ENCODE results near the gene UBQLN1.
"Not testable (repeated sequence)": the region's sequence is repeated elsewhere in the genome, so short reads cannot be mapped to it uniquely, and the experiment has no call there.

The UBQLN1 gene

DNA sequence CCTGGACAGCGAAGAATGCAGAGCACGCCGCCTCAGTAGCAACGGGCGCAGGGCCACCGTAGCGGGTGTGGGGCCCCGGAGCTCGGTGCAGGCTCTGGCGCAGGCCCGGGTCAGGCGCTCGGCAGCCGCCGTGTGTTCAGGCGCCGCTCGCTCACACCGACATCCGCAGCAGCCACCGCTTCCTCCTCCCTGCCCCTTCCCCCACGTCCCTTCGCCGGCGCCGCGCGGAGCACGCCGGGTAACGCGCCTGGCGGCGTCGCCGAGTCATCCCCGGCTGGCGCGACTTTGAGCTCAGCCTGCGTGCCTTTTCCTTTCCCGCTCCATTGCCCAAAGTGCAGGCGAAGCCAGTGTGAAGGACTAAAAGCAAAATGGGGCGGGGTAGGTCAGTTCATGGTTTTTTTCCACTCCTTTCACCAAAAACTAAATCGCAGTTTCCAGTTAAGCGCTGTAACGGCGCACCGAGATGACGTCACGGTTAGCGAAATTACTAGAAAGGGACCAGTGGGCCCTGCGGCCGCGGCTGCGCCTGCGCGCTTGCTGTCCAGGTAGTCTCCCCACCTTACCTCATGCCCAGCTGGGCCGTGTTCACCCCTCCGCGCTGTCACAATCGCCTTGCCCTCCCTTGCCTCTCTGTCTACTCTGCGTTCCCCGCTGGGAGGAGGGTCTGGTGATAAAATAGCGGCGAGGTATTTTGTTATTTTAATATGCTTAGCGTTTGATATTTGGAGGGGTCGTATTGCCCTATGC is at the start of gene UBQLN1:
Gene UBQLN1, minus strand, starts transcription at position 191 of the 747 bp plus-strand sequence. CDS start 279 bp downstream, outside the sequence.
- peak; percentile 85 for DNase-seq

DNA sequence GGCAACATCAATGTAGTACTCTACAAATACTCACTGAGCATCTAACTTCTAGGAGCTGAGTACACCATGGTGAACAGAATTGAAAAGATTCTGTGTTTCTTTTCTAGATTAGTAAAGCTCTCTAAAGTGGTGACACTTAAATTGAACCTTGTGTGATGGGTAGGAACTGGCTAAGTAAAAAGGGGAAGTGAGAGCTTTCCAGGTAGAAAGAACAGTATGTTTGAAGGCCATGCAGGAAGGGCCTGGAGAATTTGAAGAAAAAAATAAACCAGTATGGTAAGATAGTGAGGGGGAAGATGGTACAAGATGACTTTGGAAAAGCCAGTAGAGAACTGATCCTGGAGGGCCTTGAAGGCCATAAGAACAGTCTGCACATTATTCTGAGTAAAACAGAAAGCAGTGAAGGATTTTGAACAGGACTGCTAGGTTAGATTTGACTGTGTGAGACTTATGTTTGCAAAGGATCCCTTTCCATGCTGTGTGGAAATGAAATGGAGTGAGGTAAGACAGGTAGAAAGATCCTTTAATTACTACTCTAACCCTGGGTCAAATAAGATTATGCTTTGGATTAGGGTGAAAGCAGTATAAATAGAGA is 46.7 kb upstream of the UBQLN1 start:
- DNase-seq: no peak

DNA sequence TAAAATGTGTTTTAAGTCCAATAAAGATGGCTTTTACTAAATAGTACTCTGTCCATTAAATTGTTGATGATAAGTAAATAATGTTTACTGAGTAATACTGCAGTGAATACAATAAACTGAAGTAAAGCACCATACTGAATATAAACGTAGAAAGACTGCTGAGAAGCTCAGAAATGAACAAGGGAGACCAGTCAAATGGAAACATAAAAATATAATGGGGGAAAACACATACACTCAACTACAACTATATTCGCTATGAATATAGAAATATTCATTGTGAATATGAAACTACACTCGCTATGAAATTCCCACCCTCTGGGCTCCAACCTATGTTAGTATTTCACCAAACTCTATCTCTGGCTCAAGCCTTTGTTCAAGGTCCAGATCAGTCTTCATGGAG is 41.9 kb upstream of the UBQLN1 start:
- no peak for DNase-seq

DNA sequence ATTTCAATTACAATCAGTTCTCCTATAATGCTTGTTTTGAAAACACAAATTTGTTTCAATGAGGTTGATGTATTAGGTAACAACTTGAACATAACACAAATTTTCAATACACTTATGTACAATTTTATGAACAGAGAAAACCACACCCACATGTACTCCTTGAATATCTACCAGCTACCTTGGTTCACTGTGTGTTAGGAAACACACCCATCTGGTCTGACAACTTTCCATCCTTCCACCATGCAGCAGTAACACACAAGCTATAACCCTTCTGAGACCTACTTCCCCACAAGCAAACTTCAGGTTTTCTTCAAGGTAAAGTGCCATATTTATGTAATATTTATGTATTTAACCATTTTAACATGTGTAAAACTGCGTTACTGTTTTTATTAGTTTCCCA is 36.4 kb upstream of the UBQLN1 start:
- DNase-seq: no peak

DNA sequence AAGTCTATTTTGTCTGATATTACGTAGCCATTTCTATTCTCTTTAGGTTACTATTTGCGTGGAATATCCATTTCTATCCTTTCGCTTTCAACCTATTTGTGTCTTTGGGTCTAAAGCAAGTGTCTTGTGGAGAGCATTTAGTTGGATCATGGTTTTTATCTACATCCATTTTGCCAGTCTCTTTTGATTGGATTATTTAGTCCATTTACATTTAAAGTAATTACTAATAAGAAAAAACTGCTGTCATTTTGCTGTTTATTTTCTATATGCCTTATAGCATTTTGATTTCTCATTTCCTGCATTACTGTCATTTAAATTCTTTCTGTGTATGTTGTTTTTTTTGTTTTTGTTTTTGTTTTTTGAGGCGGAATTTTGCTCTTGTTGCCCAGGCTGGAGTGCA is 26.0 kb upstream of the UBQLN1 start:
- DNase-seq: no peak

DNA sequence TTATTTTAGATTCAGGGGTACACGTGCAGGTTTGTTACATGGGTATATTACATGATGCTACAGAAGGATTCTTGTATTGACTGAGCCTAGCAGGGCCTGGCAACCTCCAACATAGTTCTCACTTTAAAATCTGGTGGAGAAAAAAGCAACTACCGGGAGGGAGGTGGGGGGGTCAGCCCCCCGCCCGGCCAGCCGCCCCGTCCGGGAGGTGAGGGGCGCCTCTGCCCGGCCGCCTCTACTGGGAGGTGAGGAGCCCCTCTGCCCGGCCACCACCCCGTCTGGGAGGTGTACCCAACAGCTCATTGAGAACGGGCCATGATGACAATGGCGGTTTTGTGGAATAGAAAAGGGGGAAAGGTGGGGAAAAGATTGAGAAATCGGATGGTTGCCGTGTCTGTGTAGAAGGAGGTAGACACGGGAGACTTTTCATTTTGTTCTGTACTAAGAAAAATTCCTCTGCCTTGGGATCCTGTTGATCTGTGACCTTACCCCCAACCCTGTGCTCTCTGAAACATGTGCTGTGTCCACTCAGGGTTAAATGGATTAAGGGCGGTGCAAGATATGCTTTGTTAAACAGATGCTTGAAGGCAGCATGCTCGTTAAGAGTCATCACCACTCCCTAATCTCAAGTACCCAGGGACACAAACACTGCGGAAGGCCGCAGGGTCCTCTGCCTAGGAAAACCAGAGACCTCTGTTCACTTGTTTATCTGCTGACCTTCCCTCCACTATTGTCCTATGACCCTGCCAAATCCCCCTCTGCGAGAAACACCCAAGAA is 21.0 kb upstream of the UBQLN1 start:
- DNase-seq: not testable (repeated sequence)

DNA sequence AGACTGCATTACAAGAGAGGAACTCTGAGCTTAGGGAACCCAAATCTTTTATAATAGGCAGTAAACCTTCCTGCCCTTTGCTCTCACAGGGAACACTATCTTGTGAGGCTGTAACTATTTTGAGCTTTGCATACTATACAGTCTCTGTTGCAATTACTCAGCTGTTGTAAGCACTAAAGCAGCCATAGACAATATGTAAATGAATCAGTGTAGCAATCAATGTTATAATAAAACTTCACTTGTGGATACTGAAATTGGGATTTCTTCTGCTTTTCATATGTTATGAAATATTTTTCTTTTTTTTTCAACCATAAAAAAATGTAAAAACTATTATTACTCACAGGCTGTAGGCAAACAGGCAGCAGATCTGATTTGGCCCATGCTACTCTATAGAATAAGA is 16.7 kb upstream of the UBQLN1 start:
- no peak for DNase-seq

DNA sequence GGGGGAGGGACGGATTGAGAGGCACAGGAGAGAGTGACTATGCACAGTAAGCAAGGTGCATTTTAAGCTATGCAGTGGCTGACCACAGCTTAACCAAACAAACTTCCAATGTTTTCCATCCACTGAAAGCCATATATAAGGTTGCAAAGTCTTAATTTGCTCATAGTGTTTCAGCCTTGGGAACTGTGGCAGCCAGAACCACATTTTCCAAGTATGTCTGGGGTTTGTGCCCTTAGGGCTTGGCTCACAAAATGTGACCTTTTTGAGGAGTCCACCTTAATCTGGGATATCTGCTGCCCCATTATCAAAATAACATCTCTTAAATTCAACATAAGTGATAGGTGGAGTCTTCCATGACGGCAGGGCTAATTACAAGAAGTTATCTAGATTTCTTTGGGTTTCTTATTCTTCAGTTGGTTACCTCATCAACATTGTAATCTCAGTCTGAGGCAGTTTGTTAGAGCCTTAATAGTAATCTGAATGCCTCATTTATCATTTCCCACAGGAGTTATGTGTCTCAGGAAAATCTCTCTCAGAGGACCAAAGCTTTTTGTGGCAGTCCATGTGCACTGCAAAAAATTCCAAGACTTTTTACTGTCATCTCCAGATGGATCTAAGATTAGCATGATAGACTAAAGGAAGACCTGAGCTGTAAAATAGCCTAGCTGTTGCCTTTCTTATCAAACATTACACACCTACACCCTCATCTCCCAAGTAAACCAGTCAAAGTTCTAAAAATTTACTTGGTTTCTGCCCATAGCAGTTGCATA is 15.2 kb upstream of the UBQLN1 start:
- DNase-seq: no peak

DNA sequence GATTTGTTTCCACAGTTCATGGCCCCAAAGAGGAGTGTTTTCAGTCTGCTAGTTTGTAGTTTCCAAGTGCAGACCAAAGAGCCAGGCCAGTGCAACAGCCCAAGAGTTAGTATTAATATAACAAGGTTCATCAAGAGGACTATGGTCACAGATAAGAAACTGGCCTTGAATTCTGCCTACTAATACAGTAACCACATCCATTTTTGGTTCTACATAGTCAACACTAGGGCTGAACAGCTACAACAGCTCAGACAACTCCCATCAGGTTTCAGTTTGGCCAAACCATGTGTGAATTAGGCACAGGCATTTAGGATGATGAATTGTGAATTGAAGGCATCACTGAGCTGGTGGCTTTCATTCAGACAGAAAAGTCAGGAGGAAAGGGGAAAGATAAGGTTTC is 13.8 kb upstream of the UBQLN1 start:
- DNase-seq: no peak

DNA sequence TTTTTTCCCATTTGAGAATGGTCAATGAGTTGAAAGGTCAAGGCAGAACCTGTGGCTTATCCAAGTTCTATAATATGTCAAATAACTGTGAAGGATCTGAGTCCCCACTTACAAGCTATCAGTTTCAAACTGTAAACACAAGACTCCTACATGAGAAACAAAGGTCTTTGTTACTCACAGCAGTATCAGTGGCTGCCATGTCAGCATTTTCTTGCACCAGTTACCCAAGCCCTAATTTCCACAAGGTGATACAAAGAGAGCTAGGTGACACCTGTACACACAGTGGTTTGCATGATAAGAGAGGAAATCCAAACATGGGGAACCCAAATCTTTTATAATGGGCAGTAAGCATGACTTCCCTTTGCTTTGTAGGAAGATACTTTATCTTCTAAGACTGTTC is 8.0 kb upstream of the UBQLN1 start:
- DNase-seq: no peak

DNA sequence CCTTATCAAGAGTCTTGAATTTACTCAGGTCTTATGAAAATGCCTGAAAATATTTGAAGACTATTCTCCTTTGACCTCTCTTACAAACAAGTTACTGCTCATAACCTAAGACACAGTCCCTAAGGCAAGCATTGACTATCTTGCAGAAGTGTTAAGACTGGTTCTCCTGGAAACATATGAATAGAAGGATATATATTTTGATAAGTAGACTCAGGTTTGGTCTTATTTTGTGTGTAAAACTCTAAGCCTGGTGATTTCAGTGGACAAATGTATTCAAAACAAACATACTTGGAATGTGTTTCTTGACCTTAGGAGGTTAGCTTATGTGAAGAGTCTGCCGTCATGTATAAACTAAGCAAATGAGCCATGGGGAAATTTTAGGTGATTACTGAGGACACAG is 7.5 kb upstream of the UBQLN1 start:
- DNase-seq: no peak

DNA sequence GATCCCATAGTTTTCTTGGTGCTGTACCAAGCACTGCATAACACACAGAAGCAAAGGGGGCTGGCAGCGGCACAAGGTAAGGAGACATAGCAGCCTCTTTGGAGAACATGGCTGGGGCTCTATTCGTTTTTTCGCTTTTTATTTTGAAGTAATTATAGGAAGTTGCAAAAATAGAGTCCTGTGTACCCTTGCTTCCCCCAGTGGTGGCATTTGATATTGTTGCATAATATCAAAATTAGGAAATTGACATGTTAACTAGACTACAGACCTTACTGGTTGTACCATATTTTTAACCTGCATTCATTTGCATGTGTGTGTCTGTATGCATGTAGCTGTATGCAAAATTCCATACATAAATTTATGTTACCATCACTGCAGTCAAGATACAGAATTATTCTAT is 6.6 kb upstream of the UBQLN1 start:
- DNase-seq: no peak

DNA sequence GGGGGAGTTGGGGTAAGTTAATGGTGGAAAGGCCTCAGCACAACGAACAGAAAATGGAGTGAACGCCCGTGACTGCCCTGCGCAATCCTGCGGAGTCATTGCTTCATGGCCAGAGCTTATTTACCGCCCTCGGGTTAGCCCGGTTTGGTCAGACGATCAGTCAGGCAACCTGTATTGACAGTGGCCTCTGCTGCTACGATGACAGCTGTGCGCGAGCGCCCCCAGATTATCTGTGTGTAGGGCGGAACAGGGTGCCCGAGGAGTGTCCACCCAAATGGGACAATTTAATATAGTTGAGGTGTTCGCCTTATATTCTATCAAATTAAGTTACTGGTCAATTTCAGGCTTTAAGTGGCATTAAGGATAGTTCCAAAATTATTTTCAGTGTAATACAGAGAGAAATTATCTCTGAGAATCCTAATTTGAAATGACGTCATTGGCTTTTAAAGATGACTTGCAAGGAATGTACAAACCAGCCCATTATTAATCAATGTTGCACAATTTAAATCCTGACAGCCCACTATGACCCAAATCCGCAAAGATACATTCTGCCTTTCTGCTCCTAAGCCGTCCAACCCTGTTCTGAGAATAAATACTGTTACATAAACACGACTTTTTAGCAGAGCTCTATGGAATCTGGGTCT is 879 bp upstream of the UBQLN1 start:
- DNase-seq: no peak

DNA sequence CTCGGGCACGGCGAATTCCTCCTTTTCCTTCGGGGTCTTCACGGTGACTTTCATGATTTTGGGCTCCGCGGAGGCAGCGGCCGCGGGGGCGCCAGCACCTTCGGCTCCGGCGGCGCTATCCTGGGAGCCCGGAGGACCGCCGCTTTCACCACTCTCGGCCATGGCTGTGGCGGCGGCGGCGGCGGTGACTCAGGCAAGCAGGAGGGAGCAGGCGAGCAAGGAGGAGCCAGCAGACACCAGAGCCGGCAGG is 315 bp downstream of the UBQLN1 start:
- peak; percentile 68 for DNase-seq

DNA sequence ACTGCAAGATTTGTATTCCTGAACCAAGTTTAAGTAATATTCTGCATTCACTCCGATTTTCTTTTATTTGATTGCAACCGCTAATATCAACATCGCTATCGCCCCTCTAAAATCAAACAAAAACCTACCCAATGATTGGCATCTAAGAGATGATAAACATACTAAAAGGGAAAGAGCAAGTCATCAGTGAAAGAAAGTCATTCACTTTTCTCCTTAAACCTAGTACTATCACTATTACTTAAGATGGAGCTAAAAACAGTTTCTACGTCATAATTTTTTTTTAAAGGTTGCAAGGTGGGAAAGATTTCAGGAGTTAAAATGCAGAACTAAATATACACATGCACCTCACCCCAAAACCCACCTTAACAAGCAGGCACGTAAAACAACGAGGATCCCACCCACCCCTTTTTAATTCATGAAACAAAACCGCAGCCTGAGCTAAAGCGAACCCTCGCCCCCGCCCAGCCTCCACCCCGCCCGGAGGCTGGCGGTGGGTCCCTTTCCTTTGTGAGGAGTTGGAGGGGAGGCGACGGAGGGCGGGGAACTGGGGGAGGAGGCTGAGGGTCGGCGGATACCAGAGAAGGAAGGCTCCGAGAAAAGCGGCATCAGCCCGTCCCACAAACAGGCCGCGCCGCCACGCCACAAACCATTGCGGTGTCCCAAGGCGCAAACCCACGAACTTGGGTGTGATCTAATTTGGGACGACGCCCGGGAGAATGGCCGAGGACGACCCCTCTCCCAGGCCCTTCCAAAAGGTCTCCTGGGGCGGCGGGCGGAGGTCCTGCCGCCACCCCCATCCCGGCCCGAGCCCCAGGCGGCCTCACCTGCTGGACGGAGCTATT is 861 bp downstream of the UBQLN1 start:
- DNase-seq: no peak

DNA sequence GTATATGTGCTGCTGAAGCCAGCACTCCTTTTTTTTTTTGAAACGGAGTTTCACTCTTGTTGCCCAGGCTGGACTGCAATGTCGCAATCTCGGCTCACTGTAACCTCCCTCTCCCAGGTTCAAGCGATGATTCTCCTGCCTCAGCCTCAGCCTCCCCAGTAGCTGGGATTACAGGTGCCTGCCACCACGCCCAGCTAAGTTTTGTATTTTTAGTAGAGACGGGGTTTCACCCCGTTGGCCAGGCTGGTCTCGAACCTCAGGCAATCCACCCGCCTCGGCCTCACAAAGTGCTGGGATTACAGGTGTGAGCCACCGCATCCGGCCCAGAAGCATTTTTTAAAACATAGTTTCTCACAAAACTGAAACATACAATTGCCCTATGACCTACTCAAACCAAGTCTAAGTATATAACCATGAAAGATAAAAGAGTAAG is 2.5 kb downstream of the UBQLN1 start:
- DNase-seq: not testable (repeated sequence)

DNA sequence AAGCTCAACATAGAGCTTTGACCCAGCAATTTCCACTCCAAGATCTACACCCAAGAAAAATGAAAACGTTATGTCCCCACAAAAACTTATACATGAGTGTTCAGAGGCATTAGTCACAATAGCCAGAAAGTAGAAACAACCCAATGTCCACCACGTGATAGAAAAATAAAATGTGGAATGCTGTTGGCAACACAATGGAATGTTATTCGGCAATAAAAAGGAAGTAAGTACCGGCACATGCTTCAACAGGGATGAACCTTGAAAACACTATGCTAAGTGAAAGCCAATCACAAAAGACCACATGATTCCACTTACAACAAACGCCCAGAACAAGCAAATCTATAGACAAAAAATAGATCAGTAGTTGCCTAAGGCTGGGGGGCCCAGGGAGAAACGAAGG is 6.0 kb downstream of the UBQLN1 start:
- no peak for DNase-seq

DNA sequence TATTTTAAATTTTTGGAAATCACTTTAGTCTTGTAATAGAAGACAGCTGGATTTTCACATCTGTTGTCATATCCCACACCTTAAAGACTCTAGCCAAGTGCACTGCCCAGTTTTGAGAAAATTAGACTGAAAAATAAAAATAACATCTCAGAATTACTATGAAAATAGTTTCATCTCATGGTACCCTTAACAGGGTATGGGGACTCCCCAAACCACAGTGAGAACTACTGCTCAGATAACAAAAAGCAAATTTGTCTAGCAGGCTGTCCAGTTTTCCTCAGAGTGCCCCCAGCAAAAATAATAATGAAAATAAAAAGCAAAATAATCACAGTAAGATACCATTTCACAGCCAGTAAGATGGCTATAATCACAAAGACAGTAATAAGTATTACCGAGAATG is 6.5 kb downstream of the UBQLN1 start:
- no peak for DNase-seq

DNA sequence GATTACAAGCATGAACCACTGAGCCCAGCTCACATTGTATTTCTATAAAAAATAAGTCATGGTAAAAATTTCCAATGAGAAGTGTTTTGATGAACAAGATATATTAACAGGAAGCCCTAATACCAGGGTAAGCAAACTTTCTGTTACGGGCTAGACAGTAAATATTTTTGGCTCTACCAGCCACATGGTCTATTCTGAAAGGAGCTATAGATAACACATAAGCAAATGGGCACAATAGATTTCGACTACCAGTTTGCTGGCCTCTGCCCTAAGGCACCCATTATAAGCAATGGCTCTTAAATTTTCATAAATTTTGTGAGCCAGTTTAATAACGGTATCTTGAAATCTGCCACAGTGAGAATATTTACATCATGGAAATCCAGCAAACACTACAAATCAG is 8.1 kb downstream of the UBQLN1 start:
- DNase-seq: no peak

DNA sequence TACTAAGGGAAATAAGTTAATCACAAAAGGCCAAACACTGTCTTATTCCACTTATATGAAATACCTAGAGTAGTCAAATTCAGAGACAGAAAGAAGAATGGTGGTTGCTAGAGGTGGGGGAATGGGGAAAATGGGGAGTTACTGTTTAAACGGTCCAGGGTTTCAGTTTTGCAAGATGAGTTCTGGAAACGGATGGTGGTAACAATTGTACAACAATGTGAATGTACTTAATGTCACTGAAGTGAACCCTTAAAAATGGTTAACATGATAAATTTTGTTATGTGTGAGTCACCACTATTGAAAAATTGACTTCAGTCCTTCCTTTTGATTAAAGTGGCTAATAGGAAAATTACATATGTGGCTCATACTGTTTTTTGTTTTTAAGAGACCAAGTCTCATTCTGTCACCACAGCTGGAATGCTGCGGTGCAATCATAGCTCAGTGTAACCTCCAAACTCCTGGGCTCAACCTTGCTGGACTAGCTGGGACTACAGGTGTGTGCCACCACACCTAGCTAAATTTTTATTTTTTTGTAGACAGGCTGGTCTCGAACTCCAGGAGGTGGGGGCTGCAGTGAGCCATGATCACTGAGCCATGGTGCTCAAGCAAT is 8.7 kb downstream of the UBQLN1 start:
- no peak for DNase-seq

DNA sequence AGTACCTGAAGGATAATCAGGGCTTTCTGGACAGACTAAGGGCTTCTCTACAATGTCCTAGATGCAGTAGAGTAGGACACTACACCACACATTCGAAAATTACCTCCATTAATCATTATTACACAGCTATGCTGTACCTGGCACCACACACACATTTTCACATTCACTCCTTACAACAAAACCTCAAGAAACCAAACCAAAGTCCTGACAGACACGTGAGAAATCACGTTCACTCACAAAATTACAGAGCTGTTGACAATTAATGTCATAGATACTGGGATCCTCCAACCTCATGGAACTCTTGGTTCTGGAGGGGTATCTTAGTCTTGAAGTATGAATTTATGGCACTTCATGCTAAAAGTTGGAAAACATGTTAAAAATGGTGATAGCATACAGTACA is 16.3 kb downstream of the UBQLN1 start:
- DNase-seq: no peak

DNA sequence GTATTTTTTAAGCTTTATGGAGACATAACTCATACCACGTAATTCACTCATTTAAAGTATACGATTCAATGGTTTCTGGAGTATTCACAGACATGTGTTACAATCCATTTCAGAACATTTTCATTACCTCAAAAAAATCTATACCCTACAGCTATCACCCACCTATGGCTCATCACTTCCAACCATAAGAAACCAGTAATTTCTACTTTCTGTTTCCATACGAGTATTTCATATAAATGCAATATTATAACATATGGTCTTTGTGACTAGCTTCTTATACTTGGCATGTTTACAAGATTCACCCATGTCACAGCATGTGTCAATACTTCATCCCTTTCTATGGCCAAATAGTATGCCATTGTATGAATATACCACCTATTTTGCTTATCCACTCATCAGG is 18.8 kb downstream of the UBQLN1 start:
- DNase-seq: no peak
